Lower leg skin (tissue), 4 donors: ENCODE data around the gene SMIM41. TPM values are rescaled to one million over a fixed set of nuclear protein-coding genes. Genes with fewer than 3 reads are reported as not detected.
A peak's percentile ranks its signal among the peaks of the same experiment; 100 is the strongest.

Experiments used
- DNase-seq, 2 donors: peaks; one replicate each; pipeline ENCODE4 v3.0.0-alpha.2; 2019; ENCODE audit warnings: low spot score in 2 of 2
- H3K4me3 ChIP-seq: fragments of 200-600 bp; sonication (generic); 2 replicates; pipeline ENCODE4 v1.5.1; 2017; ENCODE audit warnings: mild to moderate bottlenecking, low read depth; ENCODE audit not compliant: poor library complexity, severe bottlenecking
- POLR2A ChIP-seq, 2 donors: fragments of 450-650 bp; IDR thresholded peaks; one replicate each; pipeline ENCODE4 v1.6.1; 2016 to 2017; ENCODE audit warnings: antibody characterized with exemption in 2 of 2, mild to moderate bottlenecking in 1 of 2, moderate library complexity in 1 of 2
- WGBS, 2 donors: methylation state at CpG; one replicate each; pipeline ENCODE4 v1.1.5; 2018; 5-methylcytosine and 5-hydroxymethylcytosine counted together
- intact Hi-C: fragments of 100-400 bp; cut with DNase I; formaldehyde crosslinking; loops from one replicate; pipeline ENCODE4 v1.15.0; 2023; ENCODE audit warnings: low total_unique reads
- total RNA-seq, 4 donors: library from RNA; depleted of rRNA; stranded (reverse); fragments of >200 nt; gene quantifications; one replicate each; pipeline ENCODE4 v1.1.0, GENCODE V29; 2016
- TF ChIP-seq, protein P1 (sequence below), 3 donors: fragments of 450-650 bp; IDR thresholded peaks; one replicate each; pipeline ENCODE4 v1.5.1; 2016; ENCODE audit warnings: antibody characterized with exemption in 3 of 3, mild to moderate bottlenecking in 3 of 3, moderate library complexity in 2 of 3

Gene SMIM41
- total RNA-seq, 4 donors from 2014 or later: 0.71 TPM; not detected in 3

DNA sequence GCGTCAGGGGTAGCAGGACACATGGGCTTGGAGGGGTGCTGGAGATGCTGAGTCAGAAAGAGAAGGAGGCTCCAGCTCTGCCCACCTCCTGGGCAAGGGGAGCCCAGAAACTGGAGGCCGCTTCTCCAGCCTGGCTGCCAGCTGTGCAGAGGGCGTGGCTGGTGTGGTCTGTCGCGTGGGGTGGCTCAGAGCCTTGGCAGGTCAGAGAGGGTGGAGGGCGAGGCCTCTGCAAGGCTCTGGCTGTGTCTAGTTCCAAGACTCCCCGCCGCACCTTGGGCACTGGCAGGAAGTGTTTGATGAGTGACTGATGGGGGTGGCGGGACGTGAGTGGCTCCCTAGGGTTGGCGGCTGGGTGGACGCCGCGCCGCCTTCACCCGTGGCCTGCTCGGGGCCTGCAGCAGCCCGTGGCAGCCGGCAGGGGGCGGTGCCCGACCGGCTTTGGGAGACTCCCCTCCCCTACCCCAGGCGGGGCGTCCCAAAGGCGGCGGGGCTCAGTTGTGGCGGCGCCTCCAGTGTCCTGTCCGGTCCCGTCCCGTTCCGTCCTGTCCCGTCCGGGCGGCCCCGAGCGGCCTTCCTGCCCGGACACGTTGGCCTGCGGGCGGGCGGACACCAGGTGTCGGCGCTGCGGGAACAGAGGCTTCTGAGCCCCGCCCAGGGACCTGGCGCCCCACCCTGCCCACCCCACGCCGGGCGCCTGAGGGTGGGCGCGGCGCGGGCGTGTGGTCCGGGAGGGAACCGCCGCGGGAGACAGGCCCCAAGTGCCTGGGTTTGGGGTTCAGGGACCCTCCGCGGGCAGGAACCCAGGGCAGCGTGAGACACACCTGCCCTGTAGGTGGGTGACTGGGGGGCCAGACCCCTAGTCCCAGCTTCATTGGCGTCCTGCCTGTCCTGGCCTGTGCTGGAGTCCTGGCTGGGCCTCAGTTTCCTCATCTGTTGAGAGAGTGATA lies 72.6 kb downstream of the SMIM41 start:
- peak; percentile 69 to 97 for DNase-seq
- TF ChIP-seq POLR2A (IDR thresholded peaks at IDR 0.05): no peak
- TF ChIP-seq, protein P1, sequence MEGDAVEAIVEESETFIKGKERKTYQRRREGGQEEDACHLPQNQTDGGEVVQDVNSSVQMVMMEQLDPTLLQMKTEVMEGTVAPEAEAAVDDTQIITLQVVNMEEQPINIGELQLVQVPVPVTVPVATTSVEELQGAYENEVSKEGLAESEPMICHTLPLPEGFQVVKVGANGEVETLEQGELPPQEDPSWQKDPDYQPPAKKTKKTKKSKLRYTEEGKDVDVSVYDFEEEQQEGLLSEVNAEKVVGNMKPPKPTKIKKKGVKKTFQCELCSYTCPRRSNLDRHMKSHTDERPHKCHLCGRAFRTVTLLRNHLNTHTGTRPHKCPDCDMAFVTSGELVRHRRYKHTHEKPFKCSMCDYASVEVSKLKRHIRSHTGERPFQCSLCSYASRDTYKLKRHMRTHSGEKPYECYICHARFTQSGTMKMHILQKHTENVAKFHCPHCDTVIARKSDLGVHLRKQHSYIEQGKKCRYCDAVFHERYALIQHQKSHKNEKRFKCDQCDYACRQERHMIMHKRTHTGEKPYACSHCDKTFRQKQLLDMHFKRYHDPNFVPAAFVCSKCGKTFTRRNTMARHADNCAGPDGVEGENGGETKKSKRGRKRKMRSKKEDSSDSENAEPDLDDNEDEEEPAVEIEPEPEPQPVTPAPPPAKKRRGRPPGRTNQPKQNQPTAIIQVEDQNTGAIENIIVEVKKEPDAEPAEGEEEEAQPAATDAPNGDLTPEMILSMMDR (IDR thresholded peaks at IDR 0.05): peak in 1 of 3 donors; percentile 34
- H3K4me3 ChIP-seq: no peak overlapping the region
- 9 to 30% methylated on average over 7 to 35 of the region's 63 CpGs for WGBS, 2 donors
- intact Hi-C loops: loop anchor here (5.0 kb wide), 1 partner anchor 220 kb away; no protein-coding TSS in a partner anchor

DNA sequence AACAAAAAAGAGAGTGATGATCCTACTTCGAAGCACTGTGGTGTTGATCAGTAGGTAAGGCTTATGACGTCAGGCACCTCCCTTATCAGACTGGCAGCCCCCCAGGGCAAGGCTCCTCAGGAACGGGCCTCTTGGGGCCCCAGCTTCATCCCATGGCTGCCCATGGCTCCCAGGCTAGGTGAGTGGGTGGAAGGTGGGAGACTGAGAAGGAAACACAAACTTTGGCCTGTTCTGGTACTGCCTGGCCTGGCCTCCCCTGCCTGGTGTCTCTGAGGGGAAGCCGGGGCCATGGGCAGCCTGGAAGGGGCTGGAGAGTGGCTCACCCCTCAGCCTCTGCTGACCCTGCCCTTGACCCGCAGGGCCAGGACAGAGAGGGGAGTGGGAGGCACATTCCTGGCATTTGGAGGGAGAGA lies 73.4 kb downstream of the SMIM41 start:
- TF ChIP-seq POLR2A (IDR thresholded peaks at IDR 0.05): no peak
- TF ChIP-seq, protein P1 (IDR thresholded peaks at IDR 0.05): no peak
- no peak overlapping the region for H3K4me3 ChIP-seq
- DNase-seq: no peak
- intact Hi-C loops: loop anchor here (5.0 kb wide), 1 partner anchor 219 kb away; no protein-coding TSS in a partner anchor
- 58 to 61% methylated on average over 5 of the region's 5 CpGs for WGBS, 2 donors

DNA sequence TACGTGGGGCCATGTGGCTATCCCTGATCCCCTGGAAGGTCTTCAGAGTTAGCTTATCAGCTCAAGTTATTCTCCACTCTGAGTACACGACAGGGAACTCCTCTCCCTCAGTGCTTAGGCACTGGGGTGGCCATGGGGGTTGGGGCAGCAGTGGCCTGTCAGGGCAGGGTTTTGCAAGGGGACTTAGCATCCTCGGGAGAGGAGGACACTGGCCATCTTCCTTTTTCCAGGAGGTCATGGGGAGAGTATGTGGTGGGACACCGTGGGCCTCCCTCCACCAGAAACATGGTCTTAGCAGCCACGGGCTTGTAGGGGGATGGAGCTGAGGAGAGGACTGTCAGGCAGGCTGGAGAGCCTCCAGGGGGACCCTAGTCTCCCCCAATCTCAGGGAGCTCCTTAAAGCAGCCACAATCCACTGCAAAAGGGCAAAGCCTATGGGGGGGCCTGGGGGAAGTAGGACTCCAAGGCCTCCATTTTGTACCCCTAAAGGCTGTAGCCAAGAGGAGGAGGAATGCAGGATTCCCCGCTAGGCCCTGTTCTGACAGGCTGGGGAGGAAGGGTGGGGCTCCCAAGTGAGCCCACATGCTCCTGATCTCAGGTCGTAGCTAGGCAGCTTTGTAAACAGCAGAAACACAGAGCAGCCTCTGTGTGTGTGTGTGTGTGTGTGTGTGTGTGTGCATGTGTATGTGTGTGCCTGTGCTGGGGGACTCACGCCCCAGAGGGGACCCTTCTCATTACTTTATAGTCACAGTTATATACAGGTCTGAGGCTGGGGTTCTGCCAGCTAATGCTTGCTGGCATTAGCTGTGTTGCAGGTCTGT lies 75.8 kb downstream of the SMIM41 start:
- no peak for TF ChIP-seq POLR2A (IDR thresholded peaks at IDR 0.05)
- TF ChIP-seq, protein P1 (IDR thresholded peaks at IDR 0.05): no peak
- H3K4me3 ChIP-seq: no peak overlapping the region
- intact Hi-C loops: loop anchor here (5.0 kb wide), 1 partner anchor 172 kb away; no protein-coding TSS in a partner anchor
- 46 to 51% methylated on average over 7 to 8 of the region's 8 CpGs for WGBS, 2 donors
- peak in 1 of 2 donors; percentile 66 for DNase-seq

DNA sequence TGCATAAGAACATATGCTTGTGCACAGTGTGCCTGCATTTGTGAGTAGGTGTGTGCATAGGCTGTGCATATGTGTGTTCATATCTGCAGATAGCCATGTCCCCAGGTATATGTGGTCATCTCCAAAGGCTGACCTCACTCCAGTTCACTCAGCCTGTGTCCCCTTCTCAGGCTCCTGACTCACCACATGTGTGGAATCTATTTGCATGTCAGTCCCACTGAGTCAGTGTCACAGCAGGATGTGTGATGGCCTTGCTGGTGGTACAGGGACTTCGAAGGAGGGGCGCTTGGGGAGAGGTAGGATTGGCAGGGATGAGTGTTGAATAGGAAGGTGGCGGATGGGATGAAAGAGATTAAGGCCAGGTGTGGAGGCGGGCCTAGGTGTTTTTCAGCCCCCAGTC lies 76.8 kb downstream of the SMIM41 start:
- WGBS, 2 donors: 60 to 72% methylated on average over 4 of the region's 4 CpGs

More for the DNA sequence above, 76.8 kb downstream of the SMIM41 start:
- TF ChIP-seq POLR2A (IDR thresholded peaks at IDR 0.05): no peak
- TF ChIP-seq, protein P1 (IDR thresholded peaks at IDR 0.05): no peak
- H3K4me3 ChIP-seq: no peak overlapping the region
- DNase-seq: no peak
- intact Hi-C loops: loop anchor here (5.0 kb wide), 1 partner anchor 171 kb away; no protein-coding TSS in a partner anchor
